Parathyroid adenoma (tissue), 2 donors: ENCODE measurements around the gene MEF2B.

ENCODE experiments used
- H2AFZ ChIP-seq: fragments of 300-600 bp; sonication (generic); one replicate; pipeline ENCODE4 v1.7.0; 2017; ENCODE audit warnings: antibody characterized with exemption, mild to moderate bottlenecking
- H3K27ac ChIP-seq: fragments of 300-600 bp; sonication (generic); one replicate; pipeline ENCODE4 v1.7.0; 2017
- H3K27me3 ChIP-seq: fragments of 300-600 bp; sonication (generic); one replicate; pipeline ENCODE4 v1.7.0; 2017; ENCODE audit warnings: low read length; ENCODE audit not compliant: control insufficient read depth, insufficient read depth
- H3K36me3 ChIP-seq: fragments of 300-600 bp; sonication (generic); one replicate; pipeline ENCODE4 v1.7.0; 2017; ENCODE audit warnings: low read length; ENCODE audit not compliant: control insufficient read depth, insufficient read depth
- H3K4me1 ChIP-seq: fragments of 300-600 bp; sonication (generic); one replicate; pipeline ENCODE4 v1.7.0; 2017; ENCODE audit warnings: control low read depth
- H3K4me2 ChIP-seq: fragments of 300-600 bp; sonication (generic); one replicate; pipeline ENCODE4 v1.7.0; 2017; ENCODE audit warnings: low read length
- H3K4me3 ChIP-seq: fragments of 300-600 bp; sonication (generic); one replicate; pipeline ENCODE4 v1.7.0; 2017; ENCODE audit warnings: low read depth, low read length
- H3K79me2 ChIP-seq: fragments of 300-600 bp; sonication (generic); one replicate; pipeline ENCODE4 v1.7.0; 2017; ENCODE audit warnings: control low read depth
- H3K9ac ChIP-seq: fragments of 300-600 bp; sonication (generic); one replicate; pipeline ENCODE4 v1.7.0; 2017; ENCODE audit warnings: mild to moderate bottlenecking
- H3K9me3 ChIP-seq: fragments of 300-600 bp; sonication (generic); one replicate; pipeline ENCODE4 v1.7.0; 2017; ENCODE audit warnings: low read length; ENCODE audit not compliant: control insufficient read depth
- TF ChIP-seq, protein P1 (sequence below): fragments of 300-600 bp; sonication (generic); IDR thresholded peaks from one replicate; pipeline ENCODE4 v1.7.0; 2017; ENCODE audit warnings: antibody characterized with exemption, mild to moderate bottlenecking
- donor health status: primary hyperparathyroidism.

Gene MEF2B

DNA sequence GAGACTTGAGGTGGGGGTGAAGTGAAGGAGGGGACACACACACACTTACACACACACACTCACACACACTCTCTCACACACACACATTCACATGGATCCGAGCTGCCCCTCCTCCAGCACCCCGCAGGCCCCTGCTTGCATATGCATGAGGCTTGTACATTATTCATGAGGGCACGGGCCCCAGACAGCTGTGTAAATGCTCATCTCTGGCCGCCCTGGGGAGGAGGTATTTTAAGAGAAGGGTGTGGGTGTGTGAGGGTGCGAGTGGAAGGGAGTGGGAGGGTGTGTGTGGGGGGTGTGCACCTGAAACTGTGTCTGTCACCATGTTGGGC is 44.1 kb upstream of the MEF2B start:
- no peak overlapping the region for H3K4me2 ChIP-seq
- H3K9ac ChIP-seq, result no peak overlapping the region
- TF ChIP-seq, protein P1, sequence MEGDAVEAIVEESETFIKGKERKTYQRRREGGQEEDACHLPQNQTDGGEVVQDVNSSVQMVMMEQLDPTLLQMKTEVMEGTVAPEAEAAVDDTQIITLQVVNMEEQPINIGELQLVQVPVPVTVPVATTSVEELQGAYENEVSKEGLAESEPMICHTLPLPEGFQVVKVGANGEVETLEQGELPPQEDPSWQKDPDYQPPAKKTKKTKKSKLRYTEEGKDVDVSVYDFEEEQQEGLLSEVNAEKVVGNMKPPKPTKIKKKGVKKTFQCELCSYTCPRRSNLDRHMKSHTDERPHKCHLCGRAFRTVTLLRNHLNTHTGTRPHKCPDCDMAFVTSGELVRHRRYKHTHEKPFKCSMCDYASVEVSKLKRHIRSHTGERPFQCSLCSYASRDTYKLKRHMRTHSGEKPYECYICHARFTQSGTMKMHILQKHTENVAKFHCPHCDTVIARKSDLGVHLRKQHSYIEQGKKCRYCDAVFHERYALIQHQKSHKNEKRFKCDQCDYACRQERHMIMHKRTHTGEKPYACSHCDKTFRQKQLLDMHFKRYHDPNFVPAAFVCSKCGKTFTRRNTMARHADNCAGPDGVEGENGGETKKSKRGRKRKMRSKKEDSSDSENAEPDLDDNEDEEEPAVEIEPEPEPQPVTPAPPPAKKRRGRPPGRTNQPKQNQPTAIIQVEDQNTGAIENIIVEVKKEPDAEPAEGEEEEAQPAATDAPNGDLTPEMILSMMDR, result no peak
- H3K79me2 ChIP-seq, result no peaks in the 10 kb centered on the region
- H3K9me3 ChIP-seq, result no peaks in the 10 kb centered on the region
- H3K4me3 ChIP-seq, result no peak overlapping the region
- peaks cover 7% of the 10 kb centered on the region for H3K27me3 ChIP-seq
- no peaks in the 10 kb centered on the region for H3K36me3 ChIP-seq
- H2AFZ ChIP-seq, result no peak overlapping the region
- H3K4me1 ChIP-seq, result no peaks in the 10 kb centered on the region
- no peak overlapping the region for H3K27ac ChIP-seq

DNA sequence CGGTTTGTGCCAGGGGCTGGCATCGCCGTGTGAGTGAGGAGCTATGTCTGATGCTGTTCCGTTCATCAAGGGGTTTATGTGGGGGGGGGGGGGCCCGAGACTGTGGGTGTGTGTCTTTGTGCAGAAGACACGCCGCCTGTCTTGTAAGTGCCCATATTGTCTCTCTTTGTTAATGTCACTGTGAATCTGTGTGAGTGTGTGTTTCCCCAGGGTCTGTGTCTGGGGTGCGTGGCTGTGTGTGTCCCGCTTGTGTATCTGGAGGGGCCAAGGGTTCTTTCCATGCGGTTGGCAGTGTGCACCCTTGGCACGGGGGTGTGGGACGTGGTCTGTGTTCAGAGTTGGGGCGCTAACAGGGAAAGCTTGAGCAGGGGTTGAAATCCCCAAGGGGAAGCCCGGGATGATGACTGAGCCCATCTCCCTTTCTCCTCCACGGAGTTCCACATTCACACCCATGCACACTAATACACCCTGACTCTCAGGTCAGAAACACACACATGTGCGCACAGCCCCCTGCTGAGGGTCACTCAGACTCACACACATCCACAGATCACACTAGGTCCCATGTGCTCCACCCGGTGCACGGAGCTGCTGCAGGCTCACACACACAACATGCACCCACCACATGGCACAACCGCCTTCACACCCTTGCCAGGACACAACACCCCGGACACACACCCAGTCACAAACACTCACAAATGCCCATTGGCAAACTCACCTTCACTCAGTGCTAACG is 43.5 kb upstream of the MEF2B start:
- Histone ChIP-seq H2AFZ (no peak overlapping the region), H3K79me2 (no peaks in the 10 kb centered on the region), H3K4me3 (no peak overlapping the region), H3K4me1 (no peaks in the 10 kb centered on the region), H3K27ac (no peak overlapping the region), H3K9ac (no peak overlapping the region), H3K27me3 (peaks cover 7% of the 10 kb centered on the region), H3K4me2 (no peak overlapping the region), H3K36me3 (no peaks in the 10 kb centered on the region), H3K9me3 (no peaks in the 10 kb centered on the region)
- TF ChIP-seq, protein P1, result no peak

DNA sequence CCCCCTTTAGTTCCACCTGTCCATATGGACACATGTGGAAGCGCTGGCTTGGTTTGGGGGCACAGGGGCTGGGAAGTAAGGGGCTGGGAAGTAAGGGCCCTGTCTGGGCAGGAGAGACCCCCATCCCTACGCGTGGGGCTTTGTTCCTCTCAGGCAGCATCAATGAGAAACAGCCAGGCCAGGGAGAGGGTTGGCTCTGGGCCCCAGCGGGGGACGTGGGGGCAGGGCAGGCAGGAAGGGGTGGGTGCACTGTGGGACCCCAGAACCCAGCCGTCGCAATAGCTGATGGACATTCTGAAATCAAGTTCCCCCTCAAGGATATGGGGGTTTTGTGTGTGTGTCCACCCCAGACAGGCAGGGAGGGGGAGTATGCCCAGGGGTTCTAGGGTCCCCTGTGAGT is 42.9 kb upstream of the MEF2B start:
- Histone ChIP-seq H3K4me1 (no peaks in the 10 kb centered on the region), H2AFZ (no peak overlapping the region), H3K9me3 (no peaks in the 10 kb centered on the region), H3K27ac (no peak overlapping the region), H3K4me2 (no peak overlapping the region), H3K4me3 (no peak overlapping the region), H3K9ac (no peak overlapping the region), H3K27me3 (peaks cover 7% of the 10 kb centered on the region), H3K36me3 (no peaks in the 10 kb centered on the region), H3K79me2 (no peaks in the 10 kb centered on the region)
- TF ChIP-seq, protein P1, result no peak

DNA sequence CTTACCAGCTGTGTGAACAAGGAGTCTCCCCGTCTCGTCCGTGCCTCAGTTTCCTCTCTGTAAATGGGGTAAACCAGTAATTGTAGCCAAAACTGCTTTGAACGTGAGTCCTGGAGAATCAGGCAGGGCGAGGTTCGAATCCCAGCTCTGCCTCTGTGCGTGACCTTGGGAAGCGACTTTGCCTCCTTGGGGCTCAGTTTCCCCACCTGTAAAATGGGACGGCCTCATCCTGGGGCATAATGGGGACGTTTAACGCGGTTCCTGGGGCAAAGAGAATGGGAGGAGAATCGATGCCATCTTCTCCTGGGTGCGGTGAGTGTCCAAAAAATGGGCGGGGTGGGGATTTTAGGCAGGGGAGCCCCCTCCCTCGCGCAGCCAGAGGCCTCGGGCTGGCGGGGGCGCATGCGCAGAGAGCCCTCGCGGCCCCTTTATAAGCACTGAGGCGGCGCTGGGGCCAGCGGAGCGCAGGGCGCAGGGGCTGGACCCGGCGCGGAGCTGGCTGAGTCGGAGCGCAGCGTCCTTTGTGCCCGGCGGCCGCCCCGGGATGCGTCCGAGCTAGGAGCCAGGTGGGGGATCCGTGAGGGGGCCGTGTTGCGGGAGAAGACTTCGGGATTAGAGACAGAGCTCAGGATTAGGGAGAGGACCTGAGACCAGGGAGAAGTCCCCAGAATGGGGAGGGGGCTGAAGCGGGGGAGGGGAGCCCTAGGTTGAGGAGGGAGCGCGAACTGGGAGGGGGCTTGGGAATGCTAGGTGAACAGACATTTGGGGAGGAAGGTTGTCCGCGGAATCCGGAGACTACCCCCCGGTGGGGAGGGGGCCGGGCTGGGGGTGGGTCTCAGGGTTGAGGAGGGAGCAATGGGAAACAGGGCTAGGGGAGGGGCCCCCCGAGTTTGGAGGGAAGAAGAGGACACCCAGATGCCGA is 41.7 kb upstream of the MEF2B start, which contains the start of gene NCAN:
TSS of gene NCAN (plus strand) at position 460 of the 922 bp plus-strand sequence. CDS start 4,996 bp downstream, outside the sequence.
- H3K27ac ChIP-seq, result no peak within 1 kb of the TSS
- peaks cover 7% of the 10 kb centered on the region for H3K27me3 ChIP-seq
- TF ChIP-seq, protein P1, result no peak
- no peak within 1 kb of the TSS for H2AFZ ChIP-seq
- H3K9ac ChIP-seq, result no peak within 1 kb of the TSS
- H3K4me3 ChIP-seq, result no peak within 1 kb of the TSS
- H3K4me1 ChIP-seq, result no peaks in the 10 kb centered on the region
- H3K79me2 ChIP-seq, result no peaks in the 10 kb centered on the region
- no peaks in the 10 kb centered on the region for H3K36me3 ChIP-seq
- no peaks in the 10 kb centered on the region for H3K9me3 ChIP-seq
- no peak within 1 kb of the TSS for H3K4me2 ChIP-seq
